Vagina (tissue), 2 donors: ENCODE data around the gene CASKIN2. TPM values are rescaled to one million over a fixed set of nuclear protein-coding genes. Genes with fewer than 3 reads are reported as not detected.

Experiments used
- DNase-seq, 2 donors: peaks; one replicate each; pipeline ENCODE4 v3.0.0-alpha.2; 2017; ENCODE audit errors: extremely low spot score in 2 of 2
- H3K27ac ChIP-seq: fragments of 200-600 bp; sonication (generic); one replicate; pipeline ENCODE4 v1.5.1; 2019
- H3K27me3 ChIP-seq: fragments of 200-600 bp; sonication (generic); one replicate; pipeline ENCODE4 v1.5.1; 2019
- H3K36me3 ChIP-seq, 2 donors: fragments of 200-600 bp; sonication (generic); one replicate each; pipeline ENCODE4 v1.5.1; 2017 to 2019
- H3K4me1 ChIP-seq: fragments of 200-600 bp; sonication (generic); one replicate; pipeline ENCODE4 v1.5.1; 2019
- H3K4me3 ChIP-seq, 2 donors: fragments of 200-600 bp; sonication (generic); 1 replicate in 1 of 2; 2 replicates in 1 of 2; pipeline ENCODE4 v1.5.1; 2016 to 2019
- H3K9me3 ChIP-seq: fragments of 200-600 bp; sonication (generic); one replicate; pipeline ENCODE4 v1.5.1; 2019
- POLR2A ChIP-seq, 2 donors: fragments of 450-650 bp; IDR thresholded peaks; one replicate each; pipeline ENCODE4 v1.6.1; 2017; ENCODE audit warnings: antibody characterized with exemption in 2 of 2, mild to moderate bottlenecking in 2 of 2, moderate library complexity in 2 of 2
- POLR2AphosphoS5 ChIP-seq, 2 donors: sonication (generic); formaldehyde crosslinking; IDR thresholded peaks; one replicate each; pipeline ENCODE4 v1.9.0; 2017; ENCODE audit warnings: antibody characterized with exemption in 2 of 2, mild to moderate bottlenecking in 2 of 2, low read depth in 1 of 2; ENCODE audit not compliant: insufficient read depth in 1 of 2
- intact Hi-C: fragments of 100-400 bp; cut with DNase I; formaldehyde crosslinking; loops from one replicate; pipeline ENCODE4 v1.15.1; 2023
- total RNA-seq: library from RNA; depleted of rRNA; stranded (reverse); fragments of >200 nt; gene quantifications from one replicate; pipeline ENCODE4 v1.2.3, GENCODE V29; 2016
- TF ChIP-seq, protein P1 (sequence below), 3 experiments: fragments of 450-650 bp in 2 of 3; fragments of 200-600 bp in 1 of 3; sonication (generic) in 1 of 3; IDR thresholded peaks; one replicate each; pipeline ENCODE4 v1.5.1; 2017 to 2019; ENCODE audit warnings: antibody characterized with exemption in 3 of 3, mild to moderate bottlenecking in 2 of 3, moderate library complexity in 2 of 3

CASKIN2 gene
- total RNA-seq, 1 donor from 2014 or later: 19.9 TPM

DNA sequence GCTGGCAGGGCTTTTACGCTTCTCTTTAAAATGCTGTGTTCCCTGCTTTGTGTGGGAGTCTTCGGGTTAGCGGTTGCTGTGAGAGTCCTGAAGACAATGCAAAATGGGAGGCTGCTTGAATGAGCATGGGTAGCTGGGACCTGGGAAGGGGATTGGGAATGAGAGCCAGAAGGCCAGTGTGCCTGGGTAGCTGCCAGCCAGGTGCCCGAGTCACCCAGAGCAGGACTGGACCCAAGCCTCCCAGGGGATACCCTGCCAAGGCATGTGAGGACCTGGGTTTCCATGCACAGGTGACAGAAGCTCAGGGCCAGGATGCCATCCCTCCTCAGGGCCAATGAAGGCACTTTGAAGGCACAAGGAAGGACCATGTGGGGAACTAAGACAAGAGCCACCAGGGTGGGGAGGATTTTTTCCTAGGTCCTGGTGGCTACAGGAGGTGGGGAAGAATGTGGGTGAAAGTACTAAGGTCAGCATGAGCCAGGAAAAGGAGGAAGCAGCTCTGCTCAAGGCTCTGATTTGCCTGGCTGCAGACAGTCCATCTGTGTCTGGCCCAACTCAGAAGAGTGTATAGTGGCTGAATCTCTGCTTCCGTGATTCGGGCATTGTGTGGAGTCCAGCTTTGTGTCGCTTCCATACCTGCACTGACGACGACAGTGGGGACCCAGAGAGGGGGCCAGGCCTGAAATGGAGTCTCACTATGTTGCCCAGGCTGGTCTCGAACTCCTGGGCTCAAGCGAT lies 38.4 kb downstream of the CASKIN2 start:
- no peak for DNase-seq
- Histone ChIP-seq H3K27me3 (no peaks in the 10 kb centered on the region), H3K4me1 (peaks cover 46% of the 10 kb centered on the region), H3K4me3 (no peak overlapping the region), H3K36me3 (no peaks in the 10 kb centered on the region), H3K9me3 (no peaks in the 10 kb centered on the region), H3K27ac (peak overlapping the region; percentile 52)
- intact Hi-C loops: no loop called here
- TF ChIP-seq POLR2AphosphoS5 (IDR thresholded peaks at IDR 0.05; ENCODE audit: insufficient read depth in 1 of 2, low read depth in 1 of 2) (no peak), POLR2A (IDR thresholded peaks at IDR 0.05) (no peak)
- TF ChIP-seq, protein P1, sequence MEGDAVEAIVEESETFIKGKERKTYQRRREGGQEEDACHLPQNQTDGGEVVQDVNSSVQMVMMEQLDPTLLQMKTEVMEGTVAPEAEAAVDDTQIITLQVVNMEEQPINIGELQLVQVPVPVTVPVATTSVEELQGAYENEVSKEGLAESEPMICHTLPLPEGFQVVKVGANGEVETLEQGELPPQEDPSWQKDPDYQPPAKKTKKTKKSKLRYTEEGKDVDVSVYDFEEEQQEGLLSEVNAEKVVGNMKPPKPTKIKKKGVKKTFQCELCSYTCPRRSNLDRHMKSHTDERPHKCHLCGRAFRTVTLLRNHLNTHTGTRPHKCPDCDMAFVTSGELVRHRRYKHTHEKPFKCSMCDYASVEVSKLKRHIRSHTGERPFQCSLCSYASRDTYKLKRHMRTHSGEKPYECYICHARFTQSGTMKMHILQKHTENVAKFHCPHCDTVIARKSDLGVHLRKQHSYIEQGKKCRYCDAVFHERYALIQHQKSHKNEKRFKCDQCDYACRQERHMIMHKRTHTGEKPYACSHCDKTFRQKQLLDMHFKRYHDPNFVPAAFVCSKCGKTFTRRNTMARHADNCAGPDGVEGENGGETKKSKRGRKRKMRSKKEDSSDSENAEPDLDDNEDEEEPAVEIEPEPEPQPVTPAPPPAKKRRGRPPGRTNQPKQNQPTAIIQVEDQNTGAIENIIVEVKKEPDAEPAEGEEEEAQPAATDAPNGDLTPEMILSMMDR (IDR thresholded peaks at IDR 0.05): no peak

GRCh38 chr17:75476271-75476671 lies 39.1 kb downstream of the CASKIN2 start:
- no peak overlapping the region for H3K4me3 ChIP-seq
- no peaks in the 10 kb centered on the region for H3K27me3 ChIP-seq
- H3K9me3 ChIP-seq: no peaks in the 10 kb centered on the region
- peaks cover 42% of the 10 kb centered on the region for H3K4me1 ChIP-seq
- no peak for DNase-seq
- no peaks in the 10 kb centered on the region for H3K36me3 ChIP-seq
- intact Hi-C loops: no loop called here
- peak overlapping the region; percentile 52 for H3K27ac ChIP-seq
- TF ChIP-seq POLR2A (IDR thresholded peaks at IDR 0.05) (no peak), POLR2AphosphoS5 (IDR thresholded peaks at IDR 0.05; ENCODE audit: insufficient read depth in 1 of 2, low read depth in 1 of 2) (no peak)
- TF ChIP-seq, protein P1 (IDR thresholded peaks at IDR 0.05): no peak

- H3K27ac ChIP-seq: peak overlapping the region; percentile 52
- intact Hi-C loops: no loop called here
- no peaks in the 10 kb centered on the region for H3K9me3 ChIP-seq
- TF ChIP-seq POLR2A (IDR thresholded peaks at IDR 0.05): no peak
- TF ChIP-seq, protein P1 (IDR thresholded peaks at IDR 0.05): no peak
- no peak for TF ChIP-seq POLR2AphosphoS5 (IDR thresholded peaks at IDR 0.05; ENCODE audit: insufficient read depth in 1 of 2, low read depth in 1 of 2)
- H3K27me3 ChIP-seq: no peaks in the 10 kb centered on the region
- DNase-seq: no peak
- peaks cover 38% of the 10 kb centered on the region for H3K4me1 ChIP-seq
- H3K36me3 ChIP-seq: no peaks in the 10 kb centered on the region
- H3K4me3 ChIP-seq: no peak overlapping the region
These were observed 39.5 kb downstream of the CASKIN2 start for GRCh38 chr17:75475851-75476250.

DNA sequence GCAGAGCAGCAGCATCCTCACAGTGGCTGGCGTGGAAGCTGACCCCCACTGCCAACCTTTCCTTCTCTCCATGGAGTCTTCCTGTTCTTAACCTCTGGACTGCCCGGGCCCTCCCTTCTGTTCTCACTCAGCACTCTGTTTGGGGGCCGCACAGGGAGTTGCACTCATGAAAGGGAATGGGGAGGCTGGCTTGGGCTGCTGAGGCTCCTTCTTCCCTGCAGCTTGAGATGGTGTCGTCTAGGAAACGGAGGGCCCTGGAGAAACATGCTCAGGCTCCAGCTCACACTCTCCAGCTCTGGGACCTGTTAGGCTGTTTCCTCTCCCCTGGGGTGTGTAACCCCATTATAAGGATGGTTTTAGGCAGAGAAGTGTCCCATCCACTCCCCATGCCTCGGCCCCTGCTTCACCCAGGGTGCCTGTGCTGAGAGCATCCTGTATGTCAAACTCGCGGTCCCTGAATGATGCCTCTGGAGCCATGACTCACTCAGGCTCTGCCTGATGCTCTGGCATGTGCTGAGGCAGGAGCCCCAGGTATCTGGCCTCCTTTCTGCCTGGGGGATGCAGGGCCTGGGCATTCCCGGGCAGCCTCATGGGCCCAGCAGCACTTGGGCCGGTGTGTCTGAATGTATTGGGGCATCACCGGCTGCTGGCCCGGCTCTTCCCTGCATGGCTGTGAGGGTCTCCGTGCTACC lies 40.0 kb downstream of the CASKIN2 start:
- H3K9me3 ChIP-seq: no peaks in the 10 kb centered on the region
- peaks cover 33% of the 10 kb centered on the region for H3K4me1 ChIP-seq
- H3K36me3 ChIP-seq: no peaks in the 10 kb centered on the region
- intact Hi-C loops: no loop called here
- H3K4me3 ChIP-seq: no peak overlapping the region
- H3K27ac ChIP-seq: peak overlapping the region; percentile 52
- no peaks in the 10 kb centered on the region for H3K27me3 ChIP-seq
- TF ChIP-seq, protein P1 (IDR thresholded peaks at IDR 0.05): no peak
- no peak for TF ChIP-seq POLR2A (IDR thresholded peaks at IDR 0.05)
- no peak for TF ChIP-seq POLR2AphosphoS5 (IDR thresholded peaks at IDR 0.05; ENCODE audit: insufficient read depth in 1 of 2, low read depth in 1 of 2)
- DNase-seq: no peak

- Histone ChIP-seq H3K27ac (no peak overlapping the region), H3K4me1 (peaks cover 33% of the 10 kb centered on the region), H3K4me3 (no peak overlapping the region), H3K9me3 (no peaks in the 10 kb centered on the region), H3K27me3 (no peaks in the 10 kb centered on the region), H3K36me3 (no peaks in the 10 kb centered on the region)
- TF ChIP-seq POLR2AphosphoS5 (IDR thresholded peaks at IDR 0.05; ENCODE audit: insufficient read depth in 1 of 2, low read depth in 1 of 2) (no peak), POLR2A (IDR thresholded peaks at IDR 0.05) (no peak)
- TF ChIP-seq, protein P1 (IDR thresholded peaks at IDR 0.05): no peak
- intact Hi-C loops: no loop called here
- no peak for DNase-seq
These were observed 40.6 kb downstream of the CASKIN2 start for GRCh38 chr17:75474736-75475135.
